Stimulated activated CD8-positive, alpha-beta memory T cell treated with anti-CD3 and anti-CD28 coated beads, Interleukin-7, amount 100 ng/mL, for 24 hours (primary cell): ENCODE measurements around the gene GPR32.
"Not testable (repeated sequence)": the region's sequence is repeated elsewhere in the genome, so short reads cannot be mapped to it uniquely, and the experiment has no call there.

Experiments used
- DNase-seq: peaks from one replicate; pipeline ENCODE4 v3.0.0-alpha.2; 2020; ENCODE audit warnings: low read depth

Gene GPR32

DNA sequence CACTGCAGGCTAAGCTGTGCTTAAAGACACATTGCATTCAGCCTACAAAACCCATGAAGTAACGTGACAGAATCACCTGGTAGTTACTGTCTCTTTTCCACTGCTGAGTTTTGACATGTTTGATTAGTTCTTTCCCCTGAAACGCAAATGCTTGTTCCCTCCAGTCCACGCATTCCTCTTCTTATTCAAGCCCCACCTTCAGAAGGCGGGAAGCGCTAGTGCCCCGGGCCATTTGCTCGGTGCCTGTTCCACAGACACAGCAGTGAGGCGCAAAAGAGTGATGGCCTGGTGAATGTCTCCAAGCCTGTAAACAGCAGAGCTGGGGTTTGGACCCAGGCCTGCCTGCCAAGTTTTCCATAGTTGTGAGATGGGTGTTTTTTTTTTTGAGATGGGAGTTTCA lies 30.8 kb downstream of the GPR32 start:
- DNase-seq: no peak

DNA sequence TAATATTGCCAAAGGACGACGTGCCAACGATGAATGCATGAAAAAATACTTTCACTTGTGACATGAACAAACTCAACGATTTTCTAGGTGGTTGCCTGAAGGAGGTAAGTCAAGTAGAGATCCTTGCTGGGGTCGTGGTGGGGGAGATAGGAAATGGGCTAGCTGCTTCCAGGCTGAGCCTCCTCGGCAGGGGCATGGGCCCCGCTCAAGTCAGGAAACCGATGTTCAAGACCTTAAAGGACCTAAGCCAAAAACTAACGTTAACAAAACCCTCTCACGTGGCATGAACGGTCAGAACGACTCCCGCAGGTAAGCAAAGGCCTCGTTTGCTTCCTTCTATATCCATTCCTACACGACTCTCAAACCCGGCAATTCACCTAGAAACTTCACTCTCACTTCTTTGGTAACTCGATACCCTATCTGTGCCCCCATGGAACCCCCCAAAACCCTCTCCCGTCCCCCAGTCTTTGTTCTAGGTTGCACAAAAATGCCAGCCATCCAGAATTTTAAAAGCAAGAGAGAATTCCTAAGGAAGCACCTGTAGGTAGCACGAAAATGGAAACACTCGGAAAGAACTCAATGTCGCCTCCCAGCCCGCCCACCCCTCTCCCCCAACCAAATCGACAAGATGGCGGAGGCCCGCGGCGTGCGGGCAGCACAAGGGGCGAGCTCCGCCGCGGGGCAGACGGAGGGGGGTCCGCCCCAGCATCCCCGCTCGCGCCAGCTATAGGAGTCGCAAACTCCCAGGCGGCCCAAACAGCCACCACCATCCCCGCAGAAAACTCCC lies 33.6 kb downstream of the GPR32 start:
- DNase-seq: no peak

DNA sequence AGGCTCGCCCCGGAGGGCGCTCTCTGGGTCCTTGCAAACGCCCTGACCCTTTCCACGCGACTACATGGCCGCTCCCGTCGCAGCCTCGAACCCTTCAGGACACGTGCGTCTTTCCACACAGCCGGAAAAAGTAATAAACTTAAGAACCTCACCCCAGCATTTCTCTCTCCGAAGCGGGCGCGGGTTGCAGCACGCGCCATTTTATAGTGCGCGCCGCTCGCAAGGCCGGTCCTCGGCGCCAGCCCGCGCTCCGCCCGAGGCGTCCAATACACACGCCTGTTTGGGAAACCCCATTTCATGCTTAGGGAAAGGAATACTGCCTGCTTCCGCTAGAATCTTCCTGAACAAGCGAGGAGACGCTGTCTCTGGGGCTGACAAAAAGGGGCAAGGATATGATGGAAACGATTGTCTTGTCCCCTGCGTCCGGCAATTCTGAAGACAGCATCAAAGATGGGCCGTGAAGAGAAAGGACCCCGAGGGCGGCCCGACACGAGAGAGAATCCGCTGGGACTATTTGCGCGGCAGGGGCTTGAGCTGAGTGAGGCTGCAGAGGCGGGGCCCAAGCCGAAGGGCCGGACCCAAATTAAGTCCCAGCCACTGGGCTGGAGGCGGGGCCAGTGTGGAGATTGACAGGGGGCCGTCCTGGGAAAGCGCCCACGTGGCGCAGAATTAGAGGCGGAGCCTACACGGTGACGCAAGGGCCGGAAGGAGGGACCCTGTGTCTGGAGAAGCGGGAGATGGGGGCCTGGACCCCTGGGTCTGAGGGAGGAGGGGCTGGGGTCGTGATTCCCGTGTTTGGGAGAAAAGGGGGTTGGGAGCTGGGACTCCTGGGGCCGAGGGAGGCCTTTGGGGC lies 34.4 kb downstream of the GPR32 start:
- peak; percentile 97 for DNase-seq

DNA sequence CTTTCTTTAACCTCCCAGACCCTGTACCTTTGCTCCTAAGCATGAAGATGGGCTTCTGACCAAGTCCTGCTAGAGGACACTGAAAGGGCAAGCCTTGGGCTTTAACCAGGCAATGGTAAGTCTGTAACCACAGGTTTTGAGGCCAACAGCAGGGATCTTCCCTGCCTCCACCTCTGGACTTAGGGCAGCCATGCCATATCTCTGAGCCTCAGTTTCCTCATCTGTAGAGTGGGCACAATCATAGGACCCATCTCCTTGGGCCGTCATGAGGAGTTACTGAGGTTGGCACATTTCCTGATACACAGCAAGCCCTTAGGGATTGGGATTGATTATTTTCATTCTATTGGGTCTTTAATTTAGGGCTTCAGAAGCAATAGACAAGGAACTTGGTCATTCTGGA lies 38.6 kb downstream of the GPR32 start:
- no peak for DNase-seq

DNA sequence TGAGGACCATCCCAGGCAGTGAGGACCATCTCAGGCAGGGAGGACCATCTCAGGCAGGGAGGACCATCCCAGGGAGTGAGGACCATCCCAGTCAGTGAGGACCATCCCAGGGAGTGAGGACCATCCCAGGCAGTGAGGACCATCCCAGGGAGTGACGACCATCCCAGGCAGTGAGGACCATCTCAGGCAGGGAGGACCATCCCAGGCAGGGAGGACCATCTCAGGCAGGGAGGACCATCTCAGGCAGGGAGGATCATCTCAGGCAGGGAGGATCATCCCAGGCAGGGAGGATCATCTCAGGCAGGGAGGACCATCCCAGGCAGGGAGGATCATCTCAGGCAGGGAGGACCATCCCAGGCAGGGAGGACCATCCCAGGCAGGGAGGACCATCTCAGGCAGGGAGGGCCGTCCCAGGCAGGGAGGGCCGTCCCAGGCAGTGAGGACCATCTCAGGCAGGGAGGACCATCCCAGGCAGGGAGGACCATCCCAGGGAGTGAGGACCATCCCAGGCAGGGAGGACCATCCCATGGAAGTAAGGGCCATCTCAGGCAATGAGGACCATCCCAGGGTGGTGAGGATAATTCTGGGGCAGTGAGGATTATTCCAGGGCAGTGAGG lies 41.5 kb downstream of the GPR32 start:
- not testable (repeated sequence) for DNase-seq

DNA sequence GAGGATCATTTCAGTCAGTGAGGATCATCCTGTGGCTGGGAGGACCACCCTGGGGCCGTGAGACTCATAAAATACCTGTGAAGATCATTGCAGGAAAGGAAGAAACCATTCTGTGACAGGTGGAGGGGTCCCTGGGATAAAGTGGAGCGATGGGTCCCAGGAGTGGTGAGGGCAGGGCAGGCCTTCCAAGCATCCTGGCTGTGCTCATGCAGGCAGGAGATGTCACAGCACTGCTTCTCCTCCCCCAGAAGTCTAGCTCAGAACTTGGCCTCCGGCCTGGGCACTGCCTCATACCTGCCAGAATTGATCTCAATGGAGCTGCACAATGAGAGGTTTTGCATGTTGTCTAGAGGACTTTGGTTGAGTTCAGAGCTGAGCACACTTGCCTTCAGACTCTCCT lies 42.2 kb downstream of the GPR32 start:
- no peak for DNase-seq

DNA sequence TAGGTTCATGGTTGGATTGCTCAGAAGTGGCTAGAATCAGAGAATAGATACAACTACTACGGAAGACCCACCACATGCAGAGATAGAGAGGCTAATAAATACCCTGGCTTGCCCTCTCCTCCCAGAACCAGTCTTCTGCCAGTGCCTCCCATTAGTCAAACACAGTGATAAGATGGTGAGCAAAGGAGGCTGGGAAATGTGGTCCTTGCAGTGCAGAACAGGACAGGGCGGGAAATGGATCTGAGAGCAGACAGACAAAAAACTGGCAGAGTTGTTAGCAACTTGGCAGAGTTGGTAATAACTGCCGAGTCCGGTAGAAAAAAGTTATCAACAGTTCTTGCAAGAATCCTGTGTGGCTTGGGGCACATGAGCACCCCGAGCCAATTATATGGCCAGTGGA lies 44.6 kb downstream of the GPR32 start:
- no peak for DNase-seq

DNA sequence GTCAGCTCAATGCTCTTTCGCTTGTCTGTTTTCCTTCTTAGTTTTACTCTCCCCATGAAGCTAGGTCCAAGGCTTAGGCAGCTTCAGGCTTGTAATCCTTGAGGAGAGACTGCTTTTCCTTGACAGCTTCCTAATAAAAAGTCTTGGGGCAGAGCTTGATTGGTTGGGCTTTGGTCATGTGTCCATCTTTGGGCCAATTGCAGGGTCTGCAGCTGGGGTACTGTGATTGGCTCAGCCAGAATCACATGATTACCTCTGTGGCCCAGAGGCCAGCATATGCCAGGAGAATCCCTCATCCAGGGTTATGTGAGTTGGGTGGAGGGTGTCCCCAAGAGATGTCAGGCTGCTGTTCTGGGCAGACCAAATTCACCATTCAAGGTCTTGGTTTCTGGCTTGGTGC lies 45.2 kb downstream of the GPR32 start:
- no peak for DNase-seq

DNA sequence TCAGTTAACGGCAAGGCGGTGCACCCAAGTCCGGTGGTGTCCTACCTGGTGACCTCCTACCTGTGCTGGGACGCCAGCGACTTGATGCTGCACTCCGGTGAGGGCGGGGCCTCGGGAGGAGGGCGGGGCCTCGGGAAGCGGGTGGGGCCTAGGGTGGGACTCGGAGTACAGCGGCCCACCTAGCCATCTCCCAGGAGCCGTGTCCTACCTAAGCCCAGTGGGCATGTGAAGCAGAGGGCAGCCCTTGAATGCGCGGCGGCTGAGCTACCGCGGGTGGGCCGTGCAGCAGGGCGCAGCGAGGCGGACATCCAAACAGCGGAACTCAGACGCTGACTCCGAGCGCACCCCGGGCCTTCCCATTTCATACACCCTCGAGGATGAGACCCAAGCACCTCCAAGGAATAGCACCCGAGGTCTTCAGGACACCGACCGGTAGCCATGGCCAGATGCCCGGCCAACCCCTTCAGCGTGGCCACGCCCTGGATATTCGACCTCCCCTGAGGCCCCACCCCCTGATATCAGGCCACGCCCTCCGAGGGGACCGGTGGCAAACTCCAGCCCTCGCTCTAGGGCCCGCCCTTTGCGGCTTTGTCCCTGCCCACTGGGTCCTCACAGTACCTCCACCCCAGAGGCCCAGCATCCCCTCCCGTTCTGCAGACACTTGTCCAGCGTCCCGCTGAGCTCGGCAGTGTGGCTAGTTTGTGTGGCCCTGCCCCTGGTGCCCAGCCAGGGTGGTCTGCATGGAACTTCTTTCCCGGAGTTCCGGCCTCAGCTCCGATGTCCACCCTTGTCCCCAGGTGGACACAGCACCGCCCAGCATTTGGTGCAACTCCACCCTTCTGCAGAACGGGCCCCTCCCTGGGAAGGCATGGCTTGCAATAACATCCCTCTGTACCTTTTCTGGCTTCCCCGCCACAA lies 47.9 kb downstream of the GPR32 start:
- DNase-seq: peak; percentile 43

DNA sequence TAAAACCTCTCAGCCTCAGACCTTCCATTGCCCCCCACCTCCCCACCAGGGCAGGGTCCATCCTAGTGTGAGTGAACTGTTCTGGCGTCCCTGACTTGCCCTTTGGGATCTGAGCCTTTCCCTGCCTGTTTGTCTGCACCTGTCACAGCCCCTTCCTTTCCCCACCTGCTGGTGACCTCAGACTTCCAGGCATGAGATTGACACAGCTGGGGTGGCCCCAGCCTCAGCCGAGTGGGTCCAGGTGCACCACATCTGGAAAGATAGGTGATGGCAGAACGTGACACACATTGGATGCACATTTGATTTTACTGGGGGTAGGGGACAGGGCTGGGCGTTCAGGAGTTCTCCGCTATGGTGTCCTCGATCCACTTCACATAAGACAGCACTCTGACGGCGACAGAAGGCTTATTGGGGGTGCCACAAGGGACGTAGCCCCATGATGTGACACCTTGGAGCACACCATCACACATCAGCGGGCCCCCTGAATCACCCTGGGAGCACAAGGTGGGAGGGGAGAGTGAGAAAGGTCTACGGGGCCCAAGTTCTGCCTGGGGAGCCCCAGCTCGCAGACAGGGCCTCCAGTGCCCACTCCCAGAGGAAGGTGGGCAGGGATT lies 48.7 kb downstream of the GPR32 start:
- DNase-seq: no peak

DNA sequence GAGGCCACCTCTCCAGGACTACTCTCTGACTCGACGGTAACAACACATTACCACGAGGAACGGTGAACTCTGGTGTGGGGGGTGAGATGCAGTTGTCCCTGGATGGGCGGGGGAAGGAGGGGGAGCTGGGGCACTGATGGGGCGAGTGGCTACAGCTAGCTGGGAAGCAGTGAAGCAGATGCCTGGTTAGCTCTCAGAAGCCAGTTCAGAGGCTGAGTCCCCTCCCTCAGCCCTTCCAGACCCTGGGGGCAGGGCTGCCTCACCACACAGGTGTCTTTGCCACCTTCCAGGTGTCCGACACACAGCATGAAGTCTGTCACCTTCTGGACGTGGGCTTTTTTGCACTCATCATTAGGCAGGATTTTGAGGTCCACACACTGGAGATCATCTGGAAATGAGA lies 49.4 kb downstream of the GPR32 start:
- DNase-seq: no peak

DNA sequence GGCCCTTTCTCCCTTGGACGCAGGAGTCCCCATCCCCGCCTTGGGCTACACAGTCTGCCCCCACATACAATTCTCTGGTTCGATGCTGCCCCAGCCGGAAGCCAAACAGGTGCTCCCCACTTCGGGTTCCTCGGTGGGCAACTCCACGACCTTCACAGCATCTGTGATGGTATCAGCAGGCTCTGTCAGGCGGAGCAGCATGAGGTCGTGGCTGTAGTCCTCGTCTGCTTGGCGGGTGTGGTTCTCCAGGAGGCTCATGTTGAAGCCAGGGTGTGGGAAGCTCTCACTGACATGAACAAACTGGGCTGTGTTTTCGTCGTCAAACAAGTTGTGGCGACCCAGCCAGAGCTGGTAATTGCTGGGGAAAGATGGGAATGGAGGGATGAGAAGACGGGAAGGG lies 49.8 kb downstream of the GPR32 start:
- no peak for DNase-seq

DNA sequence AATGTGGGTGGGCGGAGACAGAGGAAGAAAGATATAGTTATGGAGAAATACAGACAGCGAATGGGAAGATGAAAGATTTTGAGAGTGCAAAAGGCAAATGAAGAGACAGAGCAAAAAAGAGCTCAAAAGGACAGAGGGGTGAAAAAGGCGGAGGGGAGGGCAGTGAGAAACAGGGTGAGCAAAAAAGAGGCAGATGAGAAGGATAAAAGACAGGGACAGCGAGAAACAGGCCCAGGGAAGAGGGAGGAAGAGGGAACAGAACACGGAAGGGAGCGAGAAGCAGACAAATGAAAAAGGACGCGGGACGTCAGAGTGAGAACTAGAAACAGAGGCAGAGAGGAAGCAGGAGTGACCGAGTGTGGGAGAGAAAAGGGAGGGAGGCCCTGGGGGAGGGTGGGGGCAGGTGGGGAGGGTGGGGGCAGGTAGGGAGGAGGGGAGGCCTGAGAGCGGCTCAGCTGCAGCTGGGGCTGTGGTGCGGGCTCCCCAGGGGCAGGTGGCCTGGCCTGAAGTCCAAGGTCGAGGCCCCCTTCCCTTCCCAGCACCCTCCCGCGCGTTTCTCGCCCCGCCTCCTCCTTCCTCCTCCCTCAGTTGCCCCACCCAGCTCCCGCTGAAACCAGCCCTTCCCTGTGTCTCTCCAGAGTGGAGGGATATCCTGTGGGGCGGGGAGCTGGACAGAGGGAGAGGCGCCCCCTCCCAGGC lies 50.4 kb downstream of the GPR32 start:
- DNase-seq: no peak

DNA sequence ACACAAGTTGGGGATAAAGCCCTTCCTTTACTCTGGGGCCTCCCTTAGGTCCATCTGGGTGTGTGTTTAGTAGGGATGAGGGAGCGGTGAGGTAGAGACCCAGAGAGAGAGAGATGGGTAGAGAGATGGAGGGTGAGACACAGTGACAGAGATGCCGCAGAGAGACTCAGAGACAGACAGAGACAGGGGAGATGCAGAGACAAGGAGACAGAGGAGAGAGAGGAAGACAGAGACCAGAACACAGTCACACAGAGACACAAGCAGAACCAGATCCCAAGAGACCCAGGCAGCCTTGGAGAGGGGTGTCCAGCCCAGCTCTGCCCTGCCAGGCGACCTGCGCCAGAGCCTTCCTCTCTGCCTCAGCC lies 51.0 kb downstream of the GPR32 start:
- no peak for DNase-seq
